ENCODE measurements around the gene ARG2. TPM values are rescaled to one million over a fixed set of nuclear protein-coding genes. Genes with fewer than 3 reads are reported as not detected.

Gene ARG2
- total RNA-seq, result 1 to 10 TPM in 6 of 7 donors, under 1 TPM in 1; 0.80 to 4.7 (median 1.8) TPM
- polyA plus RNA-seq, result 1 to 10 TPM in 1 of 3 donors, under 1 TPM in 2; 0.64 to 1.0 (median 0.82) TPM
- long read RNA-seq, donor 1, result 0 reads
- long read RNA-seq, donor 2, result 0 reads

- WGBS, 5 donors, result 0 to 1% (median 1%) methylated on average over 26 to 62 of the region's 62 CpGs
- intact Hi-C loops (cut with DNase I; ENCODE audit: low total_unique reads), result loop anchor here (5.0 kb wide), 1 partner anchor 48 kb away; no protein-coding TSS in a partner anchor
These were observed at the start of gene ARG2 for GRCh38 chr14:67619446-67620216. TSS of gene ARG2 (plus strand) at chr14:67619920. CDS start at chr14:67619978, 58 bp downstream.

GRCh38 chr14:67570453-67570852 lies 49.3 kb upstream of the ARG2 start:
- no peak overlapping the region for H3K4me3 ChIP-seq
- no peaks in the 10 kb centered on the region for H3K27me3 ChIP-seq (replicated peaks in 1 of 7)
- H3K27ac ChIP-seq, result no peak overlapping the region
- TF ChIP-seq CTCF (IDR thresholded peaks at IDR 0.05 in 8 of 11, conservative IDR thresholded peaks at IDR 0.05 in 3 of 11) (no peak), POLR2A (IDR thresholded peaks at IDR 0.05) (no peak), POLR2AphosphoS5 (IDR thresholded peaks at IDR 0.05) (no peak)
- no peak for DNase-seq
- peaks cover 0 to 4% (median 0%) of the 10 kb centered on the region in 6 donors for H3K4me1 ChIP-seq
- no peaks in the 10 kb centered on the region for H3K9me3 ChIP-seq
- WGBS, 5 donors, result 85 to 90% (median 85%) methylated on average over 7 of the region's 7 CpGs
- H3K36me3 ChIP-seq, result no peaks in the 10 kb centered on the region
- intact Hi-C loops (cut with DNase I; ENCODE audit: low total_unique reads), result no loop called here

More at GRCh38 chr14:67619446-67620216, at the start of gene ARG2:
- H3K4me3 ChIP-seq, result peak within 1 kb of the TSS; percentile 46 to 80 (median 56)
- peaks cover 0 to 6% (median 0%) of the 10 kb centered on the region in 7 donors for H3K27me3 ChIP-seq (replicated peaks in 1 of 7)
- peak in 5 of 11 experiments; percentile 12 to 38 (median 23) for TF ChIP-seq CTCF (IDR thresholded peaks at IDR 0.05 in 8 of 11, conservative IDR thresholded peaks at IDR 0.05 in 3 of 11)
- TF ChIP-seq POLR2AphosphoS5 (IDR thresholded peaks at IDR 0.05), result peak; percentile 87 to 90 (median 87)
- TF ChIP-seq POLR2A (IDR thresholded peaks at IDR 0.05), result no peak
- no peaks in the 10 kb centered on the region for H3K9me3 ChIP-seq
- DNase-seq, result peak; percentile 100
- H3K4me1 ChIP-seq, result peaks cover 9 to 32% (median 20%) of the 10 kb centered on the region in 6 donors
- H3K36me3 ChIP-seq, result no peaks in the 10 kb centered on the region
- H3K27ac ChIP-seq, result peak within 1 kb of the TSS in 7 of 8 donors; percentile 5 to 81 (median 67)

GRCh38 chr14:67571275-67571990 lies 48.3 kb upstream of the ARG2 start:
- peaks cover 0 to 4% (median 0%) of the 10 kb centered on the region in 6 donors for H3K4me1 ChIP-seq
- H3K27me3 ChIP-seq (replicated peaks in 1 of 7), result no peaks in the 10 kb centered on the region
- 29 to 47% (median 45%) methylated on average over 11 to 14 of the region's 14 CpGs for WGBS, 5 donors
- intact Hi-C loops (cut with DNase I; ENCODE audit: low total_unique reads), result no loop called here
- DNase-seq, result peak; percentile 86
- H3K4me3 ChIP-seq, result no peak overlapping the region
- TF ChIP-seq CTCF (IDR thresholded peaks at IDR 0.05 in 8 of 11, conservative IDR thresholded peaks at IDR 0.05 in 3 of 11) (peak; percentile 75 to 93 (median 91)), POLR2AphosphoS5 (IDR thresholded peaks at IDR 0.05) (no peak), POLR2A (IDR thresholded peaks at IDR 0.05) (no peak)
- H3K36me3 ChIP-seq, result no peaks in the 10 kb centered on the region
- H3K9me3 ChIP-seq, result no peaks in the 10 kb centered on the region
- H3K27ac ChIP-seq, result no peak overlapping the region
